Putamen (tissue), 1 donor: ENCODE results near the gene RIMS1.

Experiments used
- DNase-seq: peaks from one replicate; pipeline ENCODE4 v3.0.0-alpha.2; 2016; ENCODE audit warnings: low spot score

Gene RIMS1

GRCh38 chr6:72111611-72112010 lies 225.3 kb downstream of the RIMS1 start:
- DNase-seq = no peak

- no peak for DNase-seq
Measured at GRCh38 chr6:72130327-72130726, 244.0 kb downstream of the RIMS1 start.

GRCh38 chr6:72132427-72132826 lies 246.1 kb downstream of the RIMS1 start:
- no peak for DNase-seq

- no peak for DNase-seq
Measured at GRCh38 chr6:72132851-72133250, 246.5 kb downstream of the RIMS1 start.

- no peak for DNase-seq
Measured at GRCh38 chr6:72133324-72133723, 247.0 kb downstream of the RIMS1 start.

GRCh38 chr6:72140795-72141194 lies 254.4 kb downstream of the RIMS1 start:
- no peak for DNase-seq

GRCh38 chr6:72149715-72150114 lies 263.4 kb downstream of the RIMS1 start:
- DNase-seq = no peak

GRCh38 chr6:72151742-72152141 lies 265.4 kb downstream of the RIMS1 start:
- no peak for DNase-seq

- DNase-seq = no peak
Measured at GRCh38 chr6:72175916-72176315, 289.6 kb downstream of the RIMS1 start.

- peak; percentile 23 for DNase-seq
Measured at GRCh38 chr6:72182337-72183246, 296.2 kb downstream of the RIMS1 start.

GRCh38 chr6:72203983-72204382 lies 317.6 kb downstream of the RIMS1 start:
- no peak for DNase-seq

- no peak for DNase-seq
Measured at GRCh38 chr6:72205500-72205899, 319.1 kb downstream of the RIMS1 start.

GRCh38 chr6:72206606-72207005 lies 320.3 kb downstream of the RIMS1 start:
- no peak for DNase-seq

GRCh38 chr6:72212686-72213085 lies 326.3 kb downstream of the RIMS1 start:
- no peak for DNase-seq

GRCh38 chr6:72213654-72214053 lies 327.3 kb downstream of the RIMS1 start:
- no peak for DNase-seq

GRCh38 chr6:72216222-72217068 lies 330.1 kb downstream of the RIMS1 start:
- no peak for DNase-seq

- no peak for DNase-seq
Measured at GRCh38 chr6:72217626-72218025, 331.3 kb downstream of the RIMS1 start.

GRCh38 chr6:72218125-72218524 lies 331.8 kb downstream of the RIMS1 start:
- DNase-seq = no peak

- DNase-seq = no peak
Measured at GRCh38 chr6:72219536-72219935, 333.2 kb downstream of the RIMS1 start.

- DNase-seq = no peak
Measured at GRCh38 chr6:72238021-72238420, 351.7 kb downstream of the RIMS1 start.

- DNase-seq = no peak
Measured at GRCh38 chr6:72238900-72239299, 352.6 kb downstream of the RIMS1 start.

GRCh38 chr6:72245565-72245964 lies 359.2 kb downstream of the RIMS1 start:
- DNase-seq = no peak

GRCh38 chr6:72246926-72247325 lies 360.6 kb downstream of the RIMS1 start:
- no peak for DNase-seq
